NCI-H524 treated with DMSO at 0.1 percent for 48 hours (cell line): ENCODE results near the gene UBE2E2.

Experiments
- DNase-seq: peaks from one replicate; lab custom pipeline; 2025; lab: John Stamatoyannopoulos, UW

The UBE2E2 gene

GRCh38 chr3:23198801-23199200, 4.3 kb upstream of the UBE2E2 start:
- no peak for DNase-seq

DNA sequence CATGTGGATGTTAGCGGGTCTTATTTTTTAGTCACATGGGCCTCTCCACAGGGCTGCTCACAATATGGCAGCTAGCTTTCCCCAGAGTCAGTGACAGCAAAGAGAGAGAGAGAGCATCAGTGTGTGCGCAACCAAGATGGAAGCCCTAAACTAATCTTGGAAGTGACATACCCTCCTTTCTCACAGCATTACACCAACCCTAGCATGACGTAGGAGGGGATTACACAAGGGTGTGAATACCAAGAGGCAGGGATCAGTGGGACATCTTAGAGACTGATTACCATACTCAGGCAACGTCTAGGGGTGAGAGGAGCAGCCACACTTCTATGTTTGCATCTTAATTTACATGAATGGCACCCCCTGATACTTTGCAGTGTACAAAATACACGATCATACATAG, 3.5 kb upstream of the UBE2E2 start:
- no peak for DNase-seq

GRCh38 chr3:23201154-23201838, 1.8 kb upstream of the UBE2E2 start:
- DNase-seq = no peak

DNA sequence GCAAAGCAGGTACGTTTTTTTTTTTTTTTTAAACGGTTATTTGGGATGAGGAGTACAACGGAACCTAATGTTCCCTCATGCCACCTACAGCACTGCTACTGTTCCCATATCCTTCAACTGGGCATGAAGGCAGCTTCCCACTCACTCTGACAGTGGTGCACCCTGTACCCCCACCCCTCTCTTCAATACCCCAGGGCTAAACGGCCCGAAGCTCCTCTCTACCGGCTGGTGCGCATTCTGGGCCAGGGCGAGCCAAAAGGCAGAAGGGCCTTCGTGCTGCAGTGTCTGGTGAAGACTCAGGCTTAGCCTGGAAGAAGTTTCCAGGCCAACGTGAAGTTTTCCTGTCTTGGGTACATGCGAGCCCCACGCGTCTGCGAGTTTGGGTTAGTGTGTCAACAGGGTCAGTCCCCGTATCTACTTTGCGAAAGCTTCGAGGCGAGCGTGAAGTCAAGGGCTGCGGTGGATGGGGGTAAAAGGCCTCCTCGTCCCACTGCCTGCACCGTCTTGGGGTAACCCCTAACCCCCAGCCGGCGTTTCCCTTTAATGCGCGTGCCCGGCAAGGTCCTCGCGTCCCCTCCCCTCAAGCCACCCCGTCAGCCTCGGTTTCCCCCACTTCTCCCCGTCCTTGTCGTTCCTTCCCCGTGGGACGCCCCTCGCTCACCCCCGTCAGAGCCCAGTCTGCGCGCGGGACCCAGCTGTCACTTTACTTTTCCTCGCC, 765 bp upstream of the UBE2E2 start:
- DNase-seq = no peak

DNA sequence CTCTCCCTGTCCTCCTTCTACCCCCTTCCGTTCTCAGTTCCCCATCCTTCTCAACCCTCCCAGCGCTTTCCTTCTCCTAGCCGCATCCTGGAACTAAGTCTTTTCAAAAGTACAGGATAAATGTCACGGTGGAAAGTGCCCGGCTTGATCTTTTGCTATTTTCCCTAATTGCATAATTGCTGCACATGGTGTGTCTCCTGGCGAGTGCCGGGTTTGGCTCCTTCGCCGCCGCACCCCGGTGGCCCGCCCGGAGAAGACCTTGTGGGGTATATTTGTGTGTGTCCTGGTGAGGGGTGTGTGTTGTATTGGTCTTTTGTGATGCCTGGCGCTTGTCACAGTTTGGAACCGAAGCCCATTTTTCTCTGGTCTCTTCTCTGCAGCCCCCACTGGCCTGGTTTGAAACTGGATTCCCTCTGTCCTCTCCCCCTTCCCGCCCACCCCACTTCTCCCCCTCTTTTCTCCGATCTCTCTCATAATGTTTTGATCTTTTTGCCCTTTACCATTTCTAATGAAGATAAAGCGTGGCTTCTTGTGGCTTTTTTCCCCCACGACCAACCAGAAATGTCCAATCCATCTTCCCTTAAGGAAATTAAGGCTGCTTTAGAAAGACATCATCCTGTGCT, 692 bp downstream of the UBE2E2 start:
- no peak for DNase-seq

- no peak for DNase-seq
Observed at GRCh38 chr3:23206366-23206765, 3.2 kb downstream of the UBE2E2 start.

DNA sequence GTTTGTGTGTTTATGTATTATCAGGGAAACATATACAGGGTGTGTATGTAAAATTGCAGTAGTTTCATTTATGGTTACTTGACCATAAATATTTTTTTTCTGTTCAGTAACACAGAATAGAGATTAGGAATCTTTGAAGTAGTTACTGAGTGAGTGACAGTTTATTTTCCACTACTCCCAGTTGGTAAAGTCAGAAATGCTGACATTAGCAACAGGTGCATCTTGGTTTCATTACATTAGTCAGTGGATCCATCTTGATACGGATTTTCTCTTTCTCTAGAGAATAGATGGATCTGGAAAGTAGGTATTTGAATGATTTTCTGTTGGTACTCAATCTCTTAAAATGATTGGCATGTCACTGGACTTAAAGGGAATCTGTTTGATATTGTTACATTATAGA, 6.0 kb downstream of the UBE2E2 start:
- no peak for DNase-seq

GRCh38 chr3:23209747-23210487, 6.8 kb downstream of the UBE2E2 start:
- DNase-seq = no peak

DNA sequence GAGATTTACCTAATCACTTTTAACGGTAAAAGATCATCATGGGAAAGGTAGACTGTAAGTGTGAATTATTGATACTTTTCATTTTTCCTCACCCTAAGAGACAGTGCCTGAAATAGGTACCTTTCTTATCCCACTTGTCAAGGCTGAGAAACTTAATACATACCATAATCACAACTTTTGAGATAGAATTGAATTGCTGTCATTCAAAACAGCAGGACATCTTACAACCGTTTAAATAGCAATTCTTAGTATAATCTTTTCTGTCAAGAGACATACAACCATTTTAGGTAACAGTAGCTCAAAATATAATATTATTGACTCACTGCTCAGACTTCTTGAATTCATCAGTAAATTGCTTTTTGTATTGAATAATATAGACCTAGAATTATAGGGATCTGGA, 10.7 kb downstream of the UBE2E2 start:
- DNase-seq = no peak

GRCh38 chr3:23217872-23218554, 14.9 kb downstream of the UBE2E2 start:
- no peak for DNase-seq

- DNase-seq = no peak
Observed at GRCh38 chr3:23219117-23219516, 16.0 kb downstream of the UBE2E2 start.

DNA sequence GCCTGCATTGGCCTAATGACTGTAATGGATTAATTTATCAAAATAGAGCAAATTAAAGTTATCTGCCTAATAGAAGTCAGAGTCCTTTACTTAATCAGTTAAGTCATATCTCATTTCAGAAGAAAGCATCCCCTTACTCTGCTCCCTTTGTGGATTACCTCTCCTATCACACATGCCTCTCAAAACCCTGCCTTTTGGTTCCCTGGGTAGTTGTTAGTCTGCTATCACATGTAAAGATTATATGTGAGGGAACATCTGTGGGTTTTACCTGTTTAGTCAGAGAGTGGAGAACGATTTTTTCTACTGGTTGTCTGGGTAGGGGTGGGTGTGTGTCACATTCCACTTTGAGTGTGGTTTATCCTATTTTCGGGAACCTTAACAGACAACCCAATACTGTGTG, 16.4 kb downstream of the UBE2E2 start:
- no peak for DNase-seq

DNA sequence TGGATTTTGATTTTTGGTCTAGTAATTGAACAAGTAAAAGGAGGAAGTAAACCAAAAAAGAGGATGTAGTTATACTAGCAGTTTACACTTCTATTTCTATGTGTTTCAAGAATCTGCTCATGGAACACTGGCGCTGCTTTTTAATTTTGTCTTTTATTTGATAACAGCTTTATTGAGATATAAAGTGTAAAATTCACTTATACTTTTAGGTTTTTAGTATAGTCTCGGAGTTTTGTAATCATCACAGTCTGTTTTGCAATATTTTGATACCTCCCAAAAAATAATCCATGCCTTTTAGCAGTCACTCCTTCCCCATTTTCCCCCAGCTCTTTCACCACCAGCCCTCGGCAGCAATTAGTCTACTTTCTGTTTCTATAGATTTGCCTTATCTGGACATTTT, 18.0 kb downstream of the UBE2E2 start:
- no peak for DNase-seq

- DNase-seq = no peak
Observed at GRCh38 chr3:23232016-23232415, 28.9 kb downstream of the UBE2E2 start.

GRCh38 chr3:23232854-23233253, 29.7 kb downstream of the UBE2E2 start:
- DNase-seq = no peak

- DNase-seq = no peak
Observed at GRCh38 chr3:23235264-23235663, 32.1 kb downstream of the UBE2E2 start.

- DNase-seq = no peak
Observed at GRCh38 chr3:23236890-23237289, 33.8 kb downstream of the UBE2E2 start.

- no peak for DNase-seq
Observed at GRCh38 chr3:23238156-23238555, 35.0 kb downstream of the UBE2E2 start.

DNA sequence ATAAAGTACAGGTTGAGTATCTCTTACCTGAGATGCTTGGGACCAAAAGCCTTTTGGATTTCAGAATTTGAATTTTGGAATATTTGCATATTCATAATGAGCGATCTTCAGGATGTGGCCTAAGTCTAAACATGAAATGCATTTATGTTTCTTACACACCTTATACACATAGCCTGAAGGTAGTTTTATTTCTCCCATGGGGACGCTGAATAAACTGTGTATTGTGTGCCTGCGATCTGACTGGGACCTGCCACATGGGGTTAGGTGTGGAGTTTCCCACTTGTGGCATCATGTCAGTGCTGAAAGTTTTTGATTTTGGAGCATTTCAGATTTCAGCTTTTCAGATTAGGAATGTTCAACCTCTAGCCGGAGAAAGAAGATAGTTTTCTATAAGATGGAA, 35.5 kb downstream of the UBE2E2 start:
- no peak for DNase-seq

DNA sequence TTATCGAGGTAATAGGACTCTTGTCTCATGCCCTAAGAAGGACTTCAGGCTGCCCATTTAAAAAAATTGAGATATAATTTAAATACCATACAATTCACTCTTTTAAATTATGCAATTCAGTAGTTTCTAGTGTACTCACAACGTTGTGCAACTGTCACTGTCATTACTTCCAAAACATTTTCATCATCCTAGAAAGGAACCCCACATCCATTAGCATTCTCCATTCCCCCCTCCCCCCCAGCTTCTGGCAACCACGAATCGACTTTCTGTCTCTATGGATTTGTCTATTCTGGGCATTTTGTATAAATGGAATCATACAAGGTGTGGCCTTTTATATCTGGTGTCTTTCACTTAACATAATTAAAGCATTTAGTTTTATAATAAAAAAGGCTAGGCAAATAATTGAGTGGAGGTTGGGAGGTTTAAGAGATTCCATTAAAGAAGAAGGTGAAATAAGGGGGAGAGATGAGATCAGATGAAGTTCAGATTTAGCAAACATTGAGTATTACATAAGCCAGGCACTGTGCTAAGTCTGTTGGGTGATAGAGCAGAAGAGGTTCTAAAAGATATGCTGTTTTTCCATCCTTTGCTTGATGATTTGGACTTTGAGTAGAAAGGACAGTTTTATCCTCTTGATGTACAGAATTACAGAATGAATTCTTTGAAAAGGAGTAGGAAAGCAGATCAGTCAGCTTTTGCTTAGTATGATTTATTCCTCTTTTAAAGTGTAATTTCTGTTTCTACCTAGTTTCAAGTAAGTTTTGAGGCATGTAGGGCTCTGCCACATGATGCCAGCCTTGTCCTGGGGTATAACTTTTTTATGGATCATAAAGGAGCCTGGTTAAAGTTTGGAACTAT, 36.3 kb downstream of the UBE2E2 start:
- DNase-seq = no peak

- DNase-seq = peak; percentile 3
Observed at GRCh38 chr3:23240171-23240785, 37.2 kb downstream of the UBE2E2 start.
